Skeletal muscle tissue (tissue), 4 donors: ENCODE data around the gene COPS9. TPM values are rescaled to one million over a fixed set of nuclear protein-coding genes. Genes with fewer than 3 reads are reported as not detected.

Experiments used
- H3K27ac ChIP-seq: one replicate; pipeline ENCODE4 v1.7.0; 2013; ENCODE audit warnings: mild to moderate bottlenecking, low read depth, low read length, inconsistent platforms
- H3K27me3 ChIP-seq, 3 donors: one replicate each; pipeline ENCODE4 v1.7.0; 2013; ENCODE audit warnings: low read length in 3 of 3; ENCODE audit not compliant: control insufficient read depth in 3 of 3, insufficient read depth in 3 of 3
- H3K36me3 ChIP-seq, 3 donors: one replicate each; pipeline ENCODE4 v1.7.0; 2013; ENCODE audit warnings: low read length in 3 of 3; ENCODE audit not compliant: control insufficient read depth in 3 of 3, insufficient read depth in 3 of 3
- H3K4me1 ChIP-seq, 3 donors: one replicate each; pipeline ENCODE4 v1.7.0; 2013; ENCODE audit warnings: low read length in 3 of 3, mild to moderate bottlenecking in 3 of 3; ENCODE audit not compliant: control insufficient read depth in 3 of 3, insufficient read depth in 3 of 3
- H3K4me3 ChIP-seq, 3 donors: one replicate each; pipeline ENCODE4 v1.7.0; 2013; ENCODE audit warnings: low read length in 3 of 3
- H3K9ac ChIP-seq, 3 donors: one replicate each; pipeline ENCODE4 v1.7.0; 2013; ENCODE audit warnings: low read length in 3 of 3, mild to moderate bottlenecking in 3 of 3, moderate library complexity in 2 of 3, low read depth in 1 of 3
- H3K9me3 ChIP-seq, 3 donors: one replicate each; pipeline ENCODE4 v1.7.0; 2013; ENCODE audit warnings: low read length in 3 of 3; ENCODE audit not compliant: control insufficient read depth in 3 of 3
- total RNA-seq: library from RNA; depleted of rRNA; stranded (reverse); fragments of >200 nt; gene quantifications from one replicate; pipeline ENCODE4 v1.2.3, GENCODE V29; 2014
- donor health status: Osteomylitis.

COPS9 gene
- total RNA-seq, 1 donor from 2014 or later = 115 TPM

DNA sequence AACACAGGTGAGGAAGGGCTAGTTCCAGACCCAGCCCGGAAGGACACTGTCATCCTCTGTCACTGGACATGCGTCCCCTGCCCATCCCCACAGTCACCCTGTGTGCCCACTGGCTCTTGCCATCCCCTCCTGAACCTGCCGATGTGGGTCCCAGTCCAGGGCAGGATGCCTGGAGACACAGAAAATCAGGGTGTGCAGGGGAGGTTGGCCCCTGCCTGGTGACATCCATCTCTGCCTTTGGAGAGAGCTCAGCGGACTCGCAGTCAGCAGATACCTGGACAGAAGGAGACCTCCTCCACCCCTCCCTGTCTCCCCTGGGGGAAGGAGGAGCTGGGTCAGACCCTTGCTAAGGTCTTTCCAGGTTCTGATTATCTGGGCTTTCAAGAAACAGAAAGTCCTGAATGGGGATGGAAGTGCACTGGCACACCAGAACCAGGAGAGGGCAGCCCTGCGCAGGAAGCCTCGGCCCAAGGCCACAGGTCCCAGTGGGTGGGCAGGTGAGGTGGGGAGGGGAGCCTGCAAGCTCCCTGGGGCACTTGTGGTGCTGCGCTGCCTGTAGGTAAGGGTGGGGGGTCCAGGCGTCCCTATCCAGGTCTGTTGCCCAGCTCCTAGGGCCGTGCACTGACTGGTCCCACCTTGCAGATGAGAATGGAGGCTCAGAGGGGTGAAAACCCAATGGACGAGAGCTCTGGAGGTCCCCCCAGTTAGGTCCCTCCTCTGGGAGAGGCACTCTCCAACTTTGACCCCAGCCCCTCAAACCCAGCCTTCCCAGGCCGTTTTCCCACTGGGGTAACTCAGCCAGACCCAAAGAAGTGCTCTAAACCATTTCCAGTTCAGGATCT lies 14.1 kb upstream of the COPS9 start:
- Histone ChIP-seq H3K4me3 (no peak overlapping the region), H3K4me1 (peaks cover 0 to 10% (median 4%) of the 10 kb centered on the region in 3 donors), H3K27ac (no peak overlapping the region), H3K36me3 (no peaks in the 10 kb centered on the region), H3K9ac (no peak overlapping the region), H3K9me3 (no peaks in the 10 kb centered on the region), H3K27me3 (peaks cover 4 to 12% (median 7%) of the 10 kb centered on the region in 3 donors)

DNA sequence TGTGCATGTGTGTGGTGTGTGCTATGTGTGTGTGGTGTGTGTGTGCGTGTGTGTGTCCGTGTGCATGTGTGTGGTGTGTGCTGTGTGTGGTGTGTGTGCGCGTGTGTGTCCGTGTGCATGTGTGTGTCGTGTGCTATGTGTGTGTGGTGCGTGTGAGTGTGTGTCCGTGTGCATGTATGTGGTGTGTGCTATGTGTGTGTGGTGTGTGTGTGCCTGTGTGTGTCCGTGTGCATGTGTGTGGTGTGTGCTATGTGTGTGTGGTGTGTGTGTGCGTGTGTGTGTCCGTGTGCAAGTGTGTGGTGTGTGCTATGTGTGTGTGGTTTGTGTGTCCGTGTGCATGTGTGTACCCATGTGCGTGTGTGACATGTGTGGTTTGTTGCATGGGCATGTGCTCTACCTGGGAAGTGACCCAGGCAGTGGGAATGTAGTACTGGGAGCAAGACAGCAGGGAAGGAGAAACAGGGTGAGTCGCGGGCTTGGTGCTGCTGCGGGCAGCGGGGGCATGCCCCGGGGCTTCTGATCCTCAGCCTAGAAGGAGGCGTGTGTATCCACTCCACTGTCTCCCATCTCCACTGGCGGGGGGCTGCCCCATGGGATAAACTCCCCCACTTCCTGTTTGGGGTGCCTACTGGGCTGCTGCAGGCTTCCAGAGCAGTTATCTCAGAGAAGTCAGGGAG lies 11.9 kb upstream of the COPS9 start:
- Histone ChIP-seq H3K36me3 (no peaks in the 10 kb centered on the region), H3K27me3 (peaks cover 4 to 12% (median 11%) of the 10 kb centered on the region in 3 donors), H3K4me1 (peaks cover 0 to 10% (median 8%) of the 10 kb centered on the region in 3 donors), H3K27ac (no peak overlapping the region), H3K4me3 (no peak overlapping the region), H3K9me3 (no peaks in the 10 kb centered on the region), H3K9ac (peak overlapping the region in 1 of 3 donors; percentile 8)

DNA sequence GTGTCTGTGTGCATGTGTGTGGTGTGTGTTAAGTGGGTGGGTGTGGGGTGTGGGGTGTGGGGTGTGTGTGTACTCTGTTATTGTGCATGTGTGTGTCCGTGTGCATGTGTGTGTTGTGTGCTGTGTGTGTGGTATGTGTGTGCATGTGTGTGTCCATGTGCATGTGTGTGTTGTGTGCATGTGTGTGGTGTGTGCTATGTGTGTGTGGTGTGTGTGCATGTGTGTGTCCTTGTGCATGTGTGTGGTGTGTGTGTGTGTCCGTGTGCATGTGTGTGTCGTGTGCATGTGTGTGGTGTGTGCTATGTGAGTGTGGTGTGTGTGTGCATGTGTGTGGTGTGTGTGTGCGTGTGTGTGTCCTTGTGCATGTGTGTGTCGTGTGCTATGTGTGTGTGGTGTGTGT lies 11.3 kb upstream of the COPS9 start:
- Histone ChIP-seq H3K9ac (no peak overlapping the region), H3K4me1 (peaks cover 0 to 10% (median 8%) of the 10 kb centered on the region in 3 donors), H3K27me3 (peaks cover 4 to 15% (median 12%) of the 10 kb centered on the region in 3 donors)

DNA sequence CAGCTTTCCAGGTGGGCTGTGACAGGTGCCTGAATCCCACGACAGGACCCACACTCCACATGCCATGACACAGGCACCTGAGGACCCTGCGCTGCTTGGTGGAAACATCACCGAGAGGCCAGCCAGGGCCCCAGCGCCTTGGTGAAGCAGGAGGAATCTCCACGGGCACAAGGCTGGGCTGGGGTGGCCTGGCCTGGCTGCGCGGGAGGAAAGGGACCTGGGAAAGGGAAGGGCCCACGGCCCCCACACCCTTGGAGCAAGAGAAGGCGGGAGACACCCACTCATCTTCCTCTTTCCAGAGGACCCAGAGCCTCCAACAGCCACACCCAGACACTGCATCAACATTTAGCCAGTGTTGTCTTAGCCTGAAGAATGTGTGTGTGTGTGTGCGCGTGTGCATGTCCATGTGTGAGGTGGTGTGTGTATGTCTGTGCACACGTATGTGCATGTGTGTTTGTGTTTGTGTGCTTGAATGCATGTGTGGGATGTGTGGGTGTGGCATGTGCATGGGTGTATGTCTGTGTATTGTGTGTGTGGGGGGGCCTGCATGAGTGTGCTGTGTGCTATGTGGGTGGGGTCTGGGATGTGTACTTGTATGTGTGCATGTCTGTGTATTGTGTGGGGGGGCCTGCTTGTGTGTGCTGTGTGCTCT lies 10.6 kb upstream of the COPS9 start:
- H3K27me3 ChIP-seq = peaks cover 4 to 15% (median 12%) of the 10 kb centered on the region in 3 donors

More for the DNA sequence above, 11.3 kb upstream of the COPS9 start:
- H3K36me3 ChIP-seq = no peaks in the 10 kb centered on the region
- H3K4me3 ChIP-seq = no peak overlapping the region
- H3K9me3 ChIP-seq = no peaks in the 10 kb centered on the region
- H3K27ac ChIP-seq = no peak overlapping the region

DNA sequence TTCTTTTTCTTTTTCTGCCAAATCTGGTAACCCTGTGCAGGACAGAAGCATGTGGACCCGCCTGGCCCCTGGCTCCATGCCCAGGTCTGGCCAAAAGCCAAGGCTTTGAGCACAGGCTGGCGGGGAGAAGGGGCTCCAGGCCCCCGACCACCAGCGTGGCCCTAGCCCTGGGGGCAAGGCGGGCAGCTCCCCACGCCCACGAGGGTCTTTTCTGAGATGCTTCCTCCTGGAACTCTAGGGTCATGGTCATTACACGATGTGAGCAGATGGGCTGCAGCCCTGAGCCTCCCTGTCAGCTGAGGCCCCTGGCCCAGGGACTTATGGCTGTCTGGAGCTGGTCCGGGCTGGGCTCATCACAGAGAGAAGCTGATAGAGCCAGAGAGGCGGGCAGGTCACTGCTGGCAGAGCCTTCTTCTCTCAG lies 10.0 kb upstream of the COPS9 start:
- no peak overlapping the region for H3K27ac ChIP-seq
- H3K9me3 ChIP-seq = no peaks in the 10 kb centered on the region
- no peak overlapping the region for H3K9ac ChIP-seq
- H3K27me3 ChIP-seq = peaks cover 4 to 15% (median 12%) of the 10 kb centered on the region in 3 donors
- H3K4me3 ChIP-seq = no peak overlapping the region
- no peaks in the 10 kb centered on the region for H3K36me3 ChIP-seq
- peaks cover 0 to 4% (median 4%) of the 10 kb centered on the region in 3 donors for H3K4me1 ChIP-seq

More for the DNA sequence above, 10.6 kb upstream of the COPS9 start:
- no peak overlapping the region for H3K27ac ChIP-seq
- H3K4me1 ChIP-seq = peaks cover 0 to 8% (median 8%) of the 10 kb centered on the region in 3 donors
- no peaks in the 10 kb centered on the region for H3K36me3 ChIP-seq
- no peaks in the 10 kb centered on the region for H3K9me3 ChIP-seq
- H3K4me3 ChIP-seq = no peak overlapping the region
- H3K9ac ChIP-seq = no peak overlapping the region

DNA sequence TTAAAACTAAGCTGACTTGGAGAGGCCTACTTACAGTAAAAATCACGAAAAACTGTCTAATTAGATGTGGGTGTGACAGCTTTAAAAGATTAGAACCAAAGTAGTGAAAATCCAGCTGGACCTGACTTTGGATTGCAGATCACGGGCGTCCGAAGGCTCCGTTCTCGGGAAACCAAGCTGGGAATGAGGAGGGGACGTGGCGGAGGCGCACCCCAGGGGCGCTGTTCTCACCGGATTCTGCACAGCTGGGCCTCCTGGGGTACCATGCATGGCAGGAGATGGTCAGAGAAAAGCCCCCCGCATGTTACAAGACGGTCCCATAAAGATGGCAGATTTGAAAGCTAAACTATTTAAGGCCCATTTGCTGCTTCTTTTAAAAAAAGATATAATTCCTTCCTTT lies 9.4 kb upstream of the COPS9 start:
- Histone ChIP-seq H3K36me3 (no peaks in the 10 kb centered on the region), H3K9ac (no peak overlapping the region), H3K4me3 (no peak overlapping the region), H3K4me1 (peaks cover 0 to 4% (median 4%) of the 10 kb centered on the region in 3 donors), H3K27ac (no peak overlapping the region), H3K9me3 (no peaks in the 10 kb centered on the region), H3K27me3 (peaks cover 4 to 15% (median 12%) of the 10 kb centered on the region in 3 donors)

DNA sequence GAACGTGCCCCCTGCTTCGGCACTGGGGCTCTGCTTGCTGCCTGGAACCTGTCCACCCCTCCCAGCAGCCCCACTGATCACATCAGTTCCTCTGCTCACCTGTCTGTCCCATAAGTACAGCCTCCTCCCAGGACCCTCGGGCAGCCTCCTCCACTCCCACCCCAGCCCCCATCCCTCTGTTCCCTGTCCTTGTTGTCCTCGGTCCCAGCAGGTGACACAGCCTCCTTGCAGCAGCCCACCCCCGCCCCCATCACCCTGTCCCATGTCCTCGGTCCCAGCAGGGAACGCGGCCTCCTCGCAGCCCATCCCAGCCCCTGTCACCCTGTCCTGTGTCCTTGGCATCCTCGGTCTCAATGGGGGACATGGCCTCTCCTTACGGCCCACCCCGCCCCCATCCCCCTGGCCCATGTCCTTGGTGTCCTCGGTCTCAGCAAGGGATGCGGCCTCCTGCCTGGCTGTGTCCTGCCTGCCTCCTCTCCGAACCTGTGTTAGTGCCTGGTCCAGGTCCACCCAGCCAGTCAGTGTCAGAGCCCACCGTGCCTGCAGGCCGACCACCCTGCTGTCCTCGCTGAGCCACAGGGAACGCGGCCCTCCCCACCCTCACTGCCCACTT lies 8.7 kb upstream of the COPS9 start:
- Histone ChIP-seq H3K27me3 (peaks cover 4 to 15% (median 8%) of the 10 kb centered on the region in 3 donors), H3K27ac (no peak overlapping the region), H3K4me3 (no peak overlapping the region), H3K4me1 (peaks cover 0 to 4% (median 0%) of the 10 kb centered on the region in 3 donors), H3K9ac (no peak overlapping the region), H3K9me3 (no peaks in the 10 kb centered on the region), H3K36me3 (no peaks in the 10 kb centered on the region)

DNA sequence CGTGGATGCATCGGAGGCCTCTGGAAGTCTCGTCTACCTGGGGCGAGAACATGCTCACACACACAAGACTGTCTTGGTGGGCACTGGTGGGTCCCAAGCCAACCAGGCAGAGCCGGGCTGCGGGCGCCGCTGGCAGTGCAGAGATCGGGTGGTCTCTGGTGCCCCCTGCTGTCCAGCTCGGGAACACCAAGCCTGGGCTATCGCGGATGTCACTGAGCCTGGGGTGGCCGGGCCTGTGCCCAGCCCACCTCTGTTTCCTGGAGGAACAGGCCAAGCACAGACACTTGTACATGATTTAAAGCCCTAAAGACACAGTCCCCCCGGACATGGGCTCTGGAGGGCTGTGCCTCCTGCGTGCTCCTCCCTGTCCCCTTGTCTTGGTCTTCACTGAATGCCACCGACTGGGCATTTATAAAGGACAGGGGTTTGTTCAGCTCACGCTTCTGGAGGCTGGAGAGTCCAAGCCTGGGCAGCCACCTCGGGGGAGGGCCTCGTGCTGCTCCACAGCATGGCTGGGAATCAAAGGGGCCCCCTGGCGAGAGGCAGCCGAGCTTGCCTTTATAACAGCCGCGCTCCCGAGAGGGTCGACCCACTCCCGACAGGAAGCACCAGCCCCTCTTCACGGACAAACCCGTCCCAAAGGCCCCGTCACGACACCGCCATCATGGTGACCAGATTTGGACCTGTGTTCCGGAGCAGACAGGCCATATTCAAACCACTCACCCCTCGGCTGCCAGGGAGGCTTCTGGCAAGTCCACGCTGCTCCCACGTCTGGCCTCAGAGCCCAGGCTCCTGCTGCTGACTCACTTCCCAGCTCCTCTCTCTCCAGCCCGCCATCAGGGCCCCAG lies 7.9 kb upstream of the COPS9 start:
- Histone ChIP-seq H3K9me3 (no peaks in the 10 kb centered on the region), H3K27me3 (peaks cover 4 to 15% (median 7%) of the 10 kb centered on the region in 3 donors), H3K4me1 (peaks cover 0 to 4% (median 0%) of the 10 kb centered on the region in 3 donors), H3K4me3 (no peak overlapping the region), H3K9ac (peak overlapping the region in 1 of 3 donors; percentile 33), H3K36me3 (no peaks in the 10 kb centered on the region), H3K27ac (no peak overlapping the region)

DNA sequence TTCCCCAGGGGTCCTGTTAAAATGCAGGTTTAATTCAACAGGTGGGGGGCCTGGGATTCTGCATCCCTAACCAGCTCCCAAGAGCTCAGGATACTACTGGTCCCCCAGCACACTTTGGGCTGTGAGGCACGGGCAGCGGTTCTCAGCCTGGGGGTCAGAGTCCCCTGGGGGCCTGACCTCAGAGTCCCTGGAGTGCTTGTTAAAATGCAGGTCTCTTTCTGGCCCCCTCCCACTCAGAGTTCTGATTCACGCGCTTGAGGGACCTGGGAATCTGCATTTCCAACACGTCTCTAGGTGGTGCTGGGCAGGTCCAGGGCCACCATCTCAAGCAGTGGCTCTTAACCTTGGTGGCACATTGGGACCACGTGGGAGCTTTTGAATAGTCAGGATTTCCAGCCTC lies 7.2 kb upstream of the COPS9 start:
- no peak overlapping the region for H3K27ac ChIP-seq
- H3K4me3 ChIP-seq = no peak overlapping the region
- peaks cover 0 to 4% (median 0%) of the 10 kb centered on the region in 3 donors for H3K4me1 ChIP-seq
- H3K9ac ChIP-seq = no peak overlapping the region
- peaks cover 0 to 11% (median 3%) of the 10 kb centered on the region in 3 donors for H3K27me3 ChIP-seq
- no peaks in the 10 kb centered on the region for H3K9me3 ChIP-seq
- no peaks in the 10 kb centered on the region for H3K36me3 ChIP-seq
